Mesenchymal stem cell (in vitro differentiated cells and primary cell): ENCODE data around the gene COL4A1.

ENCODE experiments used
- DNase-seq: peaks from one replicate; pipeline ENCODE4 v3.0.0-alpha.2; 2013
- H2AFZ ChIP-seq: one replicate; pipeline ENCODE4 v1.6.1; 2013; ENCODE audit warnings: low read depth, mild to moderate bottlenecking, control low read depth, inconsistent platforms, low read length, moderate library complexity
- H2AK5ac ChIP-seq: 2 replicates; pipeline ENCODE4 v1.6.1; 2013; ENCODE audit warnings: low read length, moderate library complexity, mild to moderate bottlenecking, inconsistent platforms; ENCODE audit not compliant: severe bottlenecking
- H2BK120ac ChIP-seq: one replicate; pipeline ENCODE4 v1.6.1; 2013; ENCODE audit warnings: low read depth, mild to moderate bottlenecking, inconsistent platforms, low read length, moderate library complexity
- H2BK12ac ChIP-seq, 2 experiments: one replicate each; pipeline ENCODE4 v1.6.1; 2013; ENCODE audit warnings: inconsistent platforms in 2 of 2, low read length in 2 of 2, mild to moderate bottlenecking in 2 of 2, moderate library complexity in 2 of 2, control low read depth in 1 of 2
- H2BK15ac ChIP-seq: one replicate; pipeline ENCODE4 v1.6.1; 2013; ENCODE audit warnings: mild to moderate bottlenecking, low read depth, inconsistent platforms; ENCODE audit not compliant: poor library complexity, severe bottlenecking
- H2BK5ac ChIP-seq: 2 replicates; pipeline ENCODE4 v1.6.1; 2013; ENCODE audit warnings: low read depth, mild to moderate bottlenecking, low read length, control low read depth, inconsistent platforms; ENCODE audit not compliant: poor library complexity, severe bottlenecking
- H3K14ac ChIP-seq, 2 experiments: one replicate each; pipeline ENCODE4 v1.6.1; 2013; ENCODE audit warnings: inconsistent platforms in 2 of 2, low read length in 2 of 2, control low read depth in 1 of 2, mild to moderate bottlenecking in 1 of 2, moderate library complexity in 1 of 2
- H3K18ac ChIP-seq, 2 experiments: one replicate each; pipeline ENCODE4 v1.6.1; 2013; ENCODE audit warnings: inconsistent platforms in 2 of 2, low read length in 2 of 2, control low read depth in 1 of 2, low read depth in 1 of 2, mild to moderate bottlenecking in 1 of 2
- H3K23ac ChIP-seq, 2 experiments: one replicate each; pipeline ENCODE4 v1.6.1; 2013; ENCODE audit warnings: inconsistent platforms in 2 of 2, low read length in 2 of 2, mild to moderate bottlenecking in 2 of 2, moderate library complexity in 2 of 2, control low read depth in 1 of 2
- H3K27ac ChIP-seq: 2 replicates; pipeline ENCODE4 v1.5.1; 2013; ENCODE audit warnings: mild to moderate bottlenecking, moderate library complexity, low read length, control low read depth, inconsistent platforms; ENCODE audit not compliant: poor library complexity, severe bottlenecking
- H3K27me3 ChIP-seq, 2 experiments: 2 replicates each; pipeline versions ENCODE4 v1.6.1 to v1.7.0; 2013; ENCODE audit warnings: low read length in 2 of 2, mild to moderate bottlenecking in 2 of 2, moderate library complexity in 2 of 2, control low read depth in 1 of 2, inconsistent platforms in 1 of 2; ENCODE audit not compliant: control insufficient read depth in 1 of 2, insufficient read depth in 1 of 2
- H3K36me3 ChIP-seq, 2 experiments: 2 replicates each; pipeline versions ENCODE4 v1.6.1 to v1.7.0; 2013; ENCODE audit warnings: low read length in 2 of 2, control low read depth in 1 of 2, inconsistent platforms in 1 of 2, low read depth in 1 of 2, mild to moderate bottlenecking in 1 of 2; ENCODE audit not compliant: insufficient read depth in 2 of 2, control insufficient read depth in 1 of 2
- H3K4ac ChIP-seq, 2 experiments: one replicate each; pipeline ENCODE4 v1.6.1; 2013; ENCODE audit warnings: inconsistent platforms in 2 of 2, low read length in 2 of 2, mild to moderate bottlenecking in 2 of 2, moderate library complexity in 2 of 2, control low read depth in 1 of 2, low read depth in 1 of 2
- H3K4me1 ChIP-seq: 2 replicates; pipeline ENCODE4 v1.6.1; 2013; ENCODE audit warnings: low read depth, low read length, control low read depth; ENCODE audit not compliant: control insufficient read depth, insufficient read depth
- H3K4me2 ChIP-seq: 2 replicates; pipeline ENCODE4 v1.6.1; 2013; ENCODE audit warnings: low read length, mild to moderate bottlenecking, inconsistent platforms; ENCODE audit not compliant: poor library complexity, severe bottlenecking
- H3K4me3 ChIP-seq, 2 experiments: 2 replicates each; pipeline versions ENCODE4 v1.5.1 to v1.7.0; 2013; ENCODE audit warnings: low read length in 2 of 2, mild to moderate bottlenecking in 2 of 2, control low read depth in 1 of 2, low read depth in 1 of 2; ENCODE audit not compliant: insufficient read depth in 1 of 2
- H3K79me1 ChIP-seq: replicated peaks from 2 replicates; pipeline ENCODE4 v1.6.1; 2013; ENCODE audit warnings: mild to moderate bottlenecking, control low read depth, low read length, inconsistent platforms; ENCODE audit not compliant: poor library complexity, severe bottlenecking
- H3K9ac ChIP-seq: 2 replicates; pipeline ENCODE4 v1.7.0; 2013; ENCODE audit warnings: mild to moderate bottlenecking, low read length, moderate library complexity
- H3K9me3 ChIP-seq: 2 replicates; pipeline ENCODE4 v1.7.0; 2013; ENCODE audit warnings: mild to moderate bottlenecking, low read length; ENCODE audit not compliant: control insufficient read depth
- H4K8ac ChIP-seq: one replicate; pipeline ENCODE4 v1.6.1; 2013; ENCODE audit warnings: inconsistent platforms, mild to moderate bottlenecking, low read length, moderate library complexity
- H4K91ac ChIP-seq: one replicate; pipeline ENCODE4 v1.6.1; 2013; ENCODE audit warnings: mild to moderate bottlenecking, low read length, inconsistent platforms
- WGBS: methylation state at CpG from one replicate; pipeline ENCODE4 v1.1.7; 2013; ENCODE audit warnings: mixed read lengths; 5-methylcytosine and 5-hydroxymethylcytosine counted together

Gene COL4A1

DNA sequence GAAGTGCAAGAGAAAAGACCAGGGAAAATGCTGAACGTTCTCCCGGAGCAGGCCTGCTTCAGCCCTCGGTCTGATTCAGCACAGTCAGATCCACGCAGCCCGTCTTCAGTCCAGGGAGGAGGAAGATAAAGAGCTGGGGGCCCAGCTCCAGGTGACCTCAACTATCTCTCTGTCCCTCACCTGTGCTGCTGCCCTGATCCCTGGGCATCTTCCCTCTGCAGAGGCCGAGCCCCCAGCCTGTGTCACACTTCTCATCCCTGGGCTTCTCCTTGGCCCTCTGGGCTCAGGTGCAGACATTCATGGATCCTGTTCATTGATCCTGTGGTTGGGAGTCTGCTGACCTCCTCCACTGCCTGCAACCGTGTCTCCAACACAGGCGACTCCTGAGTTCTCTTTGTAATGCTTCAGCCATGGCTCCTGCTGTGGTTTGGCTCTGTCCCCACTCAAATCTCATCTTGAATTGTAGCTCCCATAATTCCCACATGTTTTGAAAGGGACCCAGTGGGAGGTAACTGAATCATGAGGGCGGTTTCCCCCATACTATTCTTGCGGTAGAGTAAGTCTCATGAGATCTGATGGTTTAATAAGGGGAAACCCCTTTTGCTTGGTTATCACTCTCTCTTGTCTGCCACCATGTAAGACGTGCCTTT lies 28.0 kb upstream of the COL4A1 start:
- peak overlapping the region; percentile 99 for H2AK5ac ChIP-seq
- H2AFZ ChIP-seq: no peak overlapping the region
- H3K4ac ChIP-seq: peak overlapping the region in 1 of 2 experiments; percentile 51
- H3K79me1 ChIP-seq: peaks cover 4% of the 10 kb centered on the region
- peak overlapping the region; percentile 27 for H4K8ac ChIP-seq
- no peak overlapping the region for H3K14ac ChIP-seq
- no peaks in the 10 kb centered on the region for H3K27me3 ChIP-seq
- peak overlapping the region in 1 of 2 experiments; percentile 55 for H2BK12ac ChIP-seq
- 90% methylated on average over 10 of the region's 11 CpGs for WGBS
- peaks cover 37% of the 10 kb centered on the region for H3K4me1 ChIP-seq
- peak overlapping the region; percentile 96 for H3K27ac ChIP-seq
- no peak overlapping the region for H3K9ac ChIP-seq
- H2BK15ac ChIP-seq: no peak overlapping the region
- peak overlapping the region; percentile 70 for H4K91ac ChIP-seq
- no peak for DNase-seq
- no peak overlapping the region for H3K4me3 ChIP-seq
- peak overlapping the region; percentile 37 to 80 for H3K18ac ChIP-seq
- H3K4me2 ChIP-seq: no peak overlapping the region
- no peaks in the 10 kb centered on the region for H3K9me3 ChIP-seq
- H3K36me3 ChIP-seq: peaks cover 0 to 32% of the 10 kb centered on the region in 2 experiments
- H2BK5ac ChIP-seq: peak overlapping the region; percentile 93
- H3K23ac ChIP-seq: peak overlapping the region in 1 of 2 experiments; percentile 51
- no peak overlapping the region for H2BK120ac ChIP-seq

DNA sequence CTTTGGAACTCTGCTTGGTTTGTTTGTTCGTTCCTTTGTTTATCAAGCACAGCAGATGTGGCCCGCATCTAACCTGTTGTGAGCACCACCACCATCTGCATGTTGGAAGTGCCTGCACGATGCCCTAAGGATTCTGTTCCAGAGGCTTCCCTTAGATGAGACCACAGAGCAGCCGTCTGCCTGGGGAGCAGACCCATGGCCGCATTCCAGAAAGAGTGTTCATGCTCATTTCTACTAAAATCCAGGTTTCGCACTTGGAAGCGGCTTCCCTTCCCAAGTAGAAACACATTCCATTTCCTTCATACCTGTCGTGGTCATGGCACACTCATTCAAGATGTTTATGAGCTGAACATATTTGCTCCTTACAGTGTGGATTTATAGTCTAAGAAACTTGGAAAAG lies 27.3 kb upstream of the COL4A1 start:
- H3K9ac ChIP-seq: no peak overlapping the region
- DNase-seq: peak; percentile 74
- WGBS: 37% methylated on average over 6 of the region's 8 CpGs
- H4K91ac ChIP-seq: no peak overlapping the region
- peak overlapping the region in 1 of 2 experiments; percentile 26 for H3K18ac ChIP-seq
- peak overlapping the region; percentile 96 for H3K27ac ChIP-seq
- no peak overlapping the region for H2BK15ac ChIP-seq
- H3K4me3 ChIP-seq: no peak overlapping the region
- H2BK120ac ChIP-seq: no peak overlapping the region
- H3K79me1 ChIP-seq: peaks cover 4% of the 10 kb centered on the region
- peaks cover 39% of the 10 kb centered on the region for H3K4me1 ChIP-seq
- H3K9me3 ChIP-seq: no peaks in the 10 kb centered on the region
- peak overlapping the region; percentile 89 for H2AK5ac ChIP-seq
- H3K23ac ChIP-seq: no peak overlapping the region
- peaks cover 0 to 30% of the 10 kb centered on the region in 2 experiments for H3K36me3 ChIP-seq
- no peak overlapping the region for H2BK5ac ChIP-seq
- no peak overlapping the region for H3K4me2 ChIP-seq
- H3K27me3 ChIP-seq: no peaks in the 10 kb centered on the region
- no peak overlapping the region for H4K8ac ChIP-seq
- H2AFZ ChIP-seq: no peak overlapping the region
- H3K14ac ChIP-seq: no peak overlapping the region
- no peak overlapping the region for H2BK12ac ChIP-seq
- no peak overlapping the region for H3K4ac ChIP-seq

DNA sequence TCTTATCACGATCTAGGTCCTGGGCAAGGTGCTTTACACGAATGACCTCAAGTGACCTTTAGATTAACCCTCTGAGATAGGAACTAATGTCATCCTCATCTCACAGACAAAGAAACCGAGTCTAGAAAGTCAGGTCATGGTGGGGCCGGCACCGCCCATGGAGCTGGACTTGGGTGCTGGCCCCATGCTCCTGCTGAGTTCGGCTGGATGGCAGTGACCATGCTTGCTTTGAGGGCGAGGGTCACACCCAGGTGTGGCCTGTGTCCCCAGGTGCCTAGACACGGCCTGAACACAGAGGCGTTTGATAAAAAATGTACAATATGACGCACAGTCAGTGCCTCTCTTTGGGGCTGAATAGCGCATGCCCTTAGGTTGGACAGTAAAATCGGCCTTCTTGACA lies 26.9 kb upstream of the COL4A1 start:
- H3K4me3 ChIP-seq: no peak overlapping the region
- H3K4ac ChIP-seq: peak overlapping the region in 1 of 2 experiments; percentile 24
- H2BK12ac ChIP-seq: no peak overlapping the region
- peaks cover 4% of the 10 kb centered on the region for H3K79me1 ChIP-seq
- H3K27ac ChIP-seq: peak overlapping the region; percentile 96
- WGBS: 86% methylated on average over 12 of the region's 12 CpGs
- H3K4me2 ChIP-seq: no peak overlapping the region
- H4K8ac ChIP-seq: peak overlapping the region; percentile 52
- peaks cover 39% of the 10 kb centered on the region for H3K4me1 ChIP-seq
- peak overlapping the region in 1 of 2 experiments; percentile 15 for H3K14ac ChIP-seq
- peak overlapping the region; percentile 21 for H4K91ac ChIP-seq
- no peak overlapping the region for H3K23ac ChIP-seq
- H3K18ac ChIP-seq: peak overlapping the region in 1 of 2 experiments; percentile 48
- no peaks in the 10 kb centered on the region for H3K9me3 ChIP-seq
- peak overlapping the region; percentile 89 for H2AK5ac ChIP-seq
- no peak overlapping the region for H2AFZ ChIP-seq
- DNase-seq: no peak
- no peaks in the 10 kb centered on the region for H3K27me3 ChIP-seq
- peak overlapping the region; percentile 36 for H2BK5ac ChIP-seq
- H2BK15ac ChIP-seq: peak overlapping the region; percentile 55
- no peak overlapping the region for H3K9ac ChIP-seq
- H3K36me3 ChIP-seq: peaks cover 0 to 29% of the 10 kb centered on the region in 2 experiments
- H2BK120ac ChIP-seq: no peak overlapping the region

DNA sequence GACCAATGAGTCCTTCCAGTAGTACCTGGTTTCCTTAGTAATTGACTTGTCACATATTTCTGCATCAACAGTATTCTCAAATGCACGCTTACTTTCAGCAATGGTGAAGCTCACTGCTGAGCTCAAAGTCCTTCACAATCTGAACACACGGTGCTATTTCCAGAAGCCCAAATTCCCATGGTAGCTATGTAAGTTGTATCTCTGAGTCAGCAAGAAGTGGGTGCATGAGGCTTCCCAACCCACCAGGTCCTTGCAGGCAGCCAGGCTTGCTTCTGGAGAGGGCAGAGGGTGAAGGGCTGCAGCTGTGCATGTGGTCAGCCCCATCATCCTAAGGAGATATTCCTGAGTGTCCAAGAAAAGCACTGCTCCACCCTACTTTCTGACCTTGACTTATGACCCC lies 25.8 kb upstream of the COL4A1 start:
- Histone ChIP-seq H3K9ac (no peak overlapping the region), H3K27ac (peak overlapping the region; percentile 21), H2BK120ac (no peak overlapping the region), H2BK5ac (no peak overlapping the region), H4K8ac (no peak overlapping the region), H3K79me1 (peaks cover 4% of the 10 kb centered on the region), H3K23ac (no peak overlapping the region), H3K4me3 (no peak overlapping the region), H2AK5ac (peak overlapping the region; percentile 98), H3K4me1 (peaks cover 39% of the 10 kb centered on the region), H2BK12ac (peak overlapping the region in 1 of 2 experiments; percentile 23), H3K36me3 (peaks cover 0 to 32% of the 10 kb centered on the region in 2 experiments), H2AFZ (no peak overlapping the region), H3K18ac (peak overlapping the region in 1 of 2 experiments; percentile 50), H4K91ac (no peak overlapping the region), H3K27me3 (no peaks in the 10 kb centered on the region), H3K9me3 (no peaks in the 10 kb centered on the region), H3K4ac (no peak overlapping the region), H2BK15ac (no peak overlapping the region), H3K4me2 (no peak overlapping the region), H3K14ac (no peak overlapping the region)
- DNase-seq: peak; percentile 71
- WGBS: 64% methylated on average over 2 of the region's 2 CpGs
